H1 (cell line): Measurements from ENCODE around the gene RIMBP2. TPM values are rescaled to one million over a fixed set of nuclear protein-coding genes. Genes with fewer than 3 reads are reported as not detected.

Experiments used
- CTCF ChIA-PET: fragments of 300-600 bp; sonication (Branson Sonifier 250); formaldehyde crosslinking; loops from one replicate; lab custom pipeline; 2021; ENCODE audit not compliant: partially characterized antibody; lab: Charles Lee
- POLR2A ChIA-PET: fragments of 300-600 bp; sonication (Branson Sonifier 250); formaldehyde crosslinking; loops from one replicate; lab custom pipeline; 2021; ENCODE audit warnings: inconsistent platforms; ENCODE audit not compliant: partially characterized antibody; lab: Charles Lee
- DNase-seq, 2 experiments: peaks; one replicate each; pipeline versions ENCODE4 v3.0.0 to v3.0.0-alpha.2; 2010 to 2022; ENCODE audit warnings: low spot score in 2 of 2, low read depth in 1 of 2, mixed read lengths in 1 of 2
- FAIRE-seq: peaks from 2 replicates; lab custom pipeline; 2011; peaks lifted over from hg19 to GRCh38; lab: Jason Lieb, UNC
- H2AFZ ChIP-seq: 2 replicates; pipeline ENCODE4 v1.8.1; 2012; ENCODE audit warnings: low read length, inconsistent platforms
- H2AK5ac ChIP-seq: 2 replicates; pipeline ENCODE4 v1.6.1; 2013; ENCODE audit warnings: low read depth, low read length
- H2BK120ac ChIP-seq: replicated peaks from 2 replicates; pipeline ENCODE3; 2013; ENCODE audit warnings: low read depth, low read length, inconsistent platforms
- H2BK12ac ChIP-seq: 2 replicates; pipeline ENCODE4 v1.6.1; 2013; ENCODE audit warnings: low read depth, low read length
- H2BK15ac ChIP-seq: 2 replicates; pipeline ENCODE4 v1.6.1; 2013; ENCODE audit warnings: low read length
- H2BK20ac ChIP-seq: 2 replicates; pipeline ENCODE4 v1.6.1; 2013; ENCODE audit warnings: low read length
- H2BK5ac ChIP-seq: 2 replicates; pipeline ENCODE4 v1.6.1; 2013; ENCODE audit warnings: low read depth, low read length
- H3K14ac ChIP-seq: 2 replicates; pipeline ENCODE4 v1.6.1; 2013; ENCODE audit warnings: inconsistent platforms; ENCODE audit not compliant: insufficient read length
- H3K18ac ChIP-seq: 2 replicates; pipeline ENCODE4 v1.6.1; 2013; ENCODE audit warnings: low read length; ENCODE audit errors: extremely low read depth
- H3K23ac ChIP-seq: 2 replicates; pipeline ENCODE4 v1.6.1; 2013; ENCODE audit warnings: inconsistent platforms; ENCODE audit not compliant: insufficient read length
- H3K23me2 ChIP-seq: 2 replicates; pipeline ENCODE4 v1.6.1; 2013; ENCODE audit warnings: low read depth, low read length
- H3K27ac ChIP-seq: 2 replicates; pipeline ENCODE4 v1.6.1; 2011; ENCODE audit warnings: low read depth, low read length, inconsistent platforms
- H3K27me3 ChIP-seq, 4 experiments: replicated peaks in 1 of 4; 1 replicate in 1 of 4; 2 replicates in 3 of 4; pipeline versions ENCODE4 v1.6.1 to v1.8.1; 2011 to 2013; ENCODE audit warnings: low read length in 3 of 4, mild to moderate bottlenecking in 3 of 4, inconsistent platforms in 2 of 4, mixed read lengths in 2 of 4, moderate library complexity in 1 of 4; ENCODE audit not compliant: control insufficient read depth in 3 of 4, insufficient read depth in 3 of 4; ENCODE audit errors: extremely low read depth in 1 of 4
- H3K36me3 ChIP-seq, 4 experiments: 2 replicates each; pipeline versions ENCODE4 v1.6.1 to v1.8.1; 2011 to 2013; ENCODE audit warnings: mild to moderate bottlenecking in 4 of 4, low read length in 3 of 4, moderate library complexity in 2 of 4, control low read depth in 1 of 4, inconsistent platforms in 1 of 4; ENCODE audit not compliant: insufficient read depth in 4 of 4, control insufficient read depth in 2 of 4
- H3K4ac ChIP-seq: replicated peaks from 2 replicates; pipeline ENCODE3; 2013; ENCODE audit warnings: low read length, low read depth, mixed read lengths, inconsistent platforms; ENCODE audit not compliant: insufficient read length
- H3K4me1 ChIP-seq, 4 experiments: replicated peaks in 1 of 4; 1 replicate in 1 of 4; 2 replicates in 3 of 4; pipeline versions ENCODE4 v1.6.1 to v1.8.1; 2011 to 2013; ENCODE audit warnings: low read length in 3 of 4, inconsistent platforms in 2 of 4, mixed read lengths in 1 of 4; ENCODE audit not compliant: insufficient read depth in 4 of 4, control insufficient read depth in 3 of 4
- H3K4me2 ChIP-seq, 2 experiments: 2 replicates each; pipeline versions ENCODE4 v1.6.1 to v1.8.1; 2011 to 2013; ENCODE audit warnings: low read depth in 2 of 2, low read length in 2 of 2, control low read depth in 1 of 2, inconsistent platforms in 1 of 2, mild to moderate bottlenecking in 1 of 2; ENCODE audit not compliant: insufficient read depth in 1 of 2
- H3K4me3 ChIP-seq, 4 experiments: fragments of 200-600, 300-600 bp in 1 of 4; sonication (generic), shearing (Covaris generic), sonication (Bioruptor Twin) in 1 of 4; 2 replicates each; pipeline versions ENCODE4 v1.5.1 to v1.8.1; 2011 to 2016; ENCODE audit warnings: low read length in 4 of 4, low read depth in 3 of 4, control low read depth in 2 of 4, inconsistent platforms in 2 of 4, mild to moderate bottlenecking in 2 of 4, mixed read lengths in 1 of 4, moderate library complexity in 1 of 4; ENCODE audit not compliant: insufficient read depth in 2 of 4; ENCODE audit errors: extremely low read depth in 1 of 4
- H3K56ac ChIP-seq: replicated peaks from 2 replicates; pipeline ENCODE3; 2013; ENCODE audit warnings: low read depth, mild to moderate bottlenecking, mixed read lengths, low read length, inconsistent platforms; ENCODE audit not compliant: insufficient read length
- H3K79me1 ChIP-seq: 2 replicates; pipeline ENCODE4 v1.6.1; 2013; ENCODE audit warnings: low read depth, low read length, control low read depth
- H3K79me2 ChIP-seq, 2 experiments: 2 replicates each; pipeline versions ENCODE4 v1.6.1 to v1.8.1; 2012 to 2013; ENCODE audit warnings: low read length in 2 of 2, mild to moderate bottlenecking in 2 of 2, inconsistent platforms in 1 of 2; ENCODE audit not compliant: insufficient read depth in 2 of 2, control insufficient read depth in 1 of 2
- H3K9ac ChIP-seq, 4 experiments: replicated peaks in 1 of 4; 1 replicate in 1 of 4; 2 replicates in 3 of 4; pipeline versions ENCODE4 v1.6.1 to v1.8.1; 2011 to 2013; ENCODE audit warnings: low read depth in 3 of 4, low read length in 3 of 4, control low read depth in 2 of 4, mild to moderate bottlenecking in 2 of 4, moderate library complexity in 2 of 4, inconsistent platforms in 1 of 4; ENCODE audit errors: extremely low read depth in 1 of 4
- H3K9me3 ChIP-seq, 2 experiments: 2 replicates each; pipeline versions ENCODE4 v1.6.1 to v1.8.1; 2012 to 2013; ENCODE audit warnings: mild to moderate bottlenecking in 2 of 2, moderate library complexity in 2 of 2, control low read depth in 1 of 2, inconsistent platforms in 1 of 2, low read depth in 1 of 2, low read length in 1 of 2, mixed read lengths in 1 of 2; ENCODE audit not compliant: insufficient read depth in 2 of 2
- H4K20me1 ChIP-seq, 2 experiments: replicated peaks in 1 of 2; 2 replicates each; pipeline versions ENCODE3 to v1.8.1; 2011 to 2013; ENCODE audit warnings: inconsistent platforms in 2 of 2, low read length in 2 of 2, mild to moderate bottlenecking in 1 of 2; ENCODE audit not compliant: insufficient read depth in 2 of 2, control insufficient read depth in 1 of 2
- H4K5ac ChIP-seq: 2 replicates; pipeline ENCODE4 v1.6.1; 2013; ENCODE audit warnings: low read length, low read depth, mixed read lengths, inconsistent platforms; ENCODE audit not compliant: insufficient read length
- H4K8ac ChIP-seq: 2 replicates; pipeline ENCODE4 v1.8.0; 2013; ENCODE audit warnings: mild to moderate bottlenecking, moderate library complexity, low read length, inconsistent platforms; ENCODE audit not compliant: insufficient read depth; ENCODE audit errors: extremely low read depth
- H4K91ac ChIP-seq: replicated peaks from 2 replicates; pipeline ENCODE3; 2013; ENCODE audit warnings: low read length, mixed read lengths, inconsistent platforms; ENCODE audit not compliant: insufficient read length
- CBX5 ChIP-seq: fragments of 300-800, 300-1000 bp; sonication (generic); IDR thresholded peaks from 2 replicates; pipeline ENCODE4 v1.7.1; 2016; ENCODE audit warnings: antibody characterized with exemption, low read length, low read depth
- CBX8 ChIP-seq: fragments of 300-800, 300-1000 bp; sonication (generic); IDR thresholded peaks from 2 replicates; pipeline ENCODE4 v1.7.1; 2016; ENCODE audit warnings: low read depth, low read length, borderline replicate concordance
- EZH2 ChIP-seq: fragments of 200-600 bp; sonication (generic); IDR thresholded peaks from 2 replicates; pipeline ENCODE4 v1.7.1; 2012; ENCODE audit warnings: low read depth, mild to moderate bottlenecking, moderate library complexity, low read length, inconsistent platforms; ENCODE audit not compliant: severe bottlenecking
- JUN ChIP-seq: IDR thresholded peaks from 2 replicates; pipeline ENCODE4 v1.6.1; 2011; ENCODE audit warnings: low read depth, mild to moderate bottlenecking, improper control_type of control experiment, low read length
- MAFK ChIP-seq: IDR thresholded peaks from 2 replicates; pipeline ENCODE4 v1.6.1; 2012; ENCODE audit warnings: low read depth, mild to moderate bottlenecking, improper control_type of control experiment, low read length
- NRF1 ChIP-seq: IDR thresholded peaks from 2 replicates; pipeline ENCODE4 v1.6.1; 2011; ENCODE audit warnings: mild to moderate bottlenecking, low read depth, low read length, improper control_type of control experiment
- RFX5 ChIP-seq: IDR thresholded peaks from 2 replicates; pipeline ENCODE4 v1.6.1; 2011; ENCODE audit warnings: low read depth, low read length, improper control_type of control experiment, borderline replicate concordance
- RNF2 ChIP-seq: fragments of 200-900, 300-1000 bp; sonication (generic); IDR thresholded peaks from 2 replicates; pipeline ENCODE4 v1.7.1; 2016; ENCODE audit warnings: borderline replicate concordance, low read depth, mild to moderate bottlenecking, antibody characterized with exemption, low read length; ENCODE audit not compliant: poor library complexity, severe bottlenecking; ENCODE audit errors: missing control alignments
- SIX5 ChIP-seq: IDR thresholded peaks from 2 replicates; pipeline ENCODE4 v1.6.1; 2011; ENCODE audit warnings: mild to moderate bottlenecking, low read depth, low read length
- TAF7 ChIP-seq: optimal IDR thresholded peaks from 2 replicates; pipeline ENCODE3; 2011; ENCODE audit warnings: low read depth, mild to moderate bottlenecking, inconsistent platforms, low read length, moderate library complexity, borderline replicate concordance
- TCF12 ChIP-seq: IDR thresholded peaks from 2 replicates; pipeline ENCODE4 v1.6.1; 2011; ENCODE audit warnings: low read depth, mild to moderate bottlenecking, low read length
- ZNF274 ChIP-seq: IDR thresholded peaks from 2 replicates; pipeline ENCODE4 v1.7.0; 2012; ENCODE audit warnings: low read length, borderline replicate concordance; ENCODE audit errors: extremely low read depth
- WGBS, 2 experiments: shearing (Covaris generic) in 1 of 2; methylation state at CpG; one replicate each; pipeline versions ENCODE4 v1.1.6 to v1.1.7; 2013 to 2015; ENCODE audit warnings: low lambda C conversion rate in 2 of 2, mixed read lengths in 2 of 2, inconsistent platforms in 1 of 2, low coverage in 1 of 2, missing lambda C conversion rate in 1 of 2; ENCODE audit not compliant: insufficient replicate concordance in 2 of 2, insufficient coverage in 1 of 2, insufficient read length in 1 of 2; ENCODE audit errors: extremely low coverage in 1 of 2, missing lambda C conversion rate in 1 of 2; 5-methylcytosine and 5-hydroxymethylcytosine counted together
- polyA plus RNA-seq, 7 experiments: library from polyadenylated mRNA; depleted of rRNA in 3 of 7; stranded (reverse) in 5 of 7; unstranded in 2 of 7; fragments of >200 nt in 5 of 7; fragments of 200-250 nt in 2 of 7; gene quantifications; 1 replicate in 5 of 7; 2 replicates in 1 of 7; 4 replicates in 1 of 7; pipeline versions ENCODE4 v1.2.1 to v1.2.3, GENCODE V29; 2011 to 2013; ENCODE audit warnings: missing spikeins in 2 of 7, mixed read lengths in 2 of 7
- total RNA-seq: library from RNA; stranded (reverse); fragmentation: NEBNext Ultra II Directional; extraction: Animal tissue kit (Norgen Biotek cat#: 25700); gene quantifications from 2 replicates; pipeline ENCODE4 v1.2.1, GENCODE V29; 2021

The RIMBP2 gene
- total and polyA plus RNA-seq, 2 of the 8 experiments (the other 6 are each of a cell fraction or from before 2014, with no cell fraction given), result 0.18 to 0.65 TPM

GRCh38 chr12:130476451-130477135 lies 239.5 kb downstream of the RIMBP2 start:
- WGBS, 2 experiments, result 82% methylated on average over 20 of the region's 20 CpGs; no CpG with 5 or more reads in 1 of the 2 experiments
- no peak for FAIRE-seq

More at GRCh38 chr12:130476451-130477135, 239.5 kb downstream of the RIMBP2 start:
- Histone ChIP-seq H2BK20ac (no peak overlapping the region), H3K9me3 (no peaks in the 10 kb centered on the region), H2BK15ac (no peak overlapping the region), H3K27me3 (peaks cover 0 to 2% (median 0%) of the 10 kb centered on the region in 4 experiments; a peak in 1 of 7 replicates), H2AFZ (no peak overlapping the region), H2BK120ac (no peak overlapping the region), H4K8ac (no peak overlapping the region), H3K79me2 (no peaks in the 10 kb centered on the region), H3K4me3 (no peak overlapping the region), H4K20me1 (no peaks in the 10 kb centered on the region), H4K5ac (no peak overlapping the region), H3K4me1 (peaks cover 0 to 7% (median 3%) of the 10 kb centered on the region in 4 experiments; a peak in 4 of 7 replicates), H3K56ac (no peak overlapping the region), H2BK12ac (no peak overlapping the region), H4K91ac (no peak overlapping the region), H2AK5ac (no peak overlapping the region), H3K9ac (no peak overlapping the region), H3K14ac (no peak overlapping the region), H3K4ac (no peak overlapping the region), H3K79me1 (no peaks in the 10 kb centered on the region), H3K27ac (no peak overlapping the region), H2BK5ac (no peak overlapping the region), H3K23ac (no peak overlapping the region), H3K18ac (no peak overlapping the region), H3K23me2 (no peaks in the 10 kb centered on the region), H3K4me2 (no peak overlapping the region), H3K36me3 (no peaks in the 10 kb centered on the region)
- no peak for DNase-seq
- TF ChIP-seq JUN (no peak), RNF2 (no peak), ZNF274 (no peak), TAF7 (no peak), RFX5 (no peak), CBX8 (no peak), EZH2 (no peak), NRF1 (no peak), TCF12 (no peak), CBX5 (no peak), MAFK (no peak), SIX5 (no peak)
- ChIA-PET CTCF (interaction anchor here (0.9 to 1.6 kb wide), 3 partner anchors 9 to 259 kb away, joined by 3 read pairs; no protein-coding TSS in a partner anchor), POLR2A (no interaction called here)
